ENCODE data around the gene TENM4. TPM values are rescaled to one million over a fixed set of nuclear protein-coding genes. Genes with fewer than 3 reads are reported as not detected.

Gene TENM4
- total and polyA plus RNA-seq, 2 of the 8 experiments (the other 6 are each of a cell fraction or from before 2014, with no cell fraction given) = 3.5 to 7.2 TPM

- no peak overlapping the region for H2BK120ac ChIP-seq (replicated peaks; ENCODE audit: low read depth, low read length)
- H2AK5ac ChIP-seq (ENCODE audit: low read depth, low read length) = no peak overlapping the region
- 64% methylated on average over 3 of the region's 3 CpGs; no CpG with 5 or more reads in 1 of the 2 experiments for WGBS, 2 experiments (ENCODE audit: extremely low coverage in 1 of 2, insufficient coverage in 1 of 2, insufficient read length in 1 of 2, insufficient replicate concordance in 2 of 2, low coverage in 1 of 2, low lambda C conversion rate in 2 of 2, missing lambda C conversion rate in 1 of 2)
- H4K91ac ChIP-seq (replicated peaks; ENCODE audit: insufficient read length, low read length) = no peak overlapping the region
- no peak overlapping the region for H3K4ac ChIP-seq (replicated peaks; ENCODE audit: insufficient read length, low read depth, low read length)
- no peak overlapping the region for H3K56ac ChIP-seq (replicated peaks; ENCODE audit: insufficient read length, low read depth, low read length)
- no peaks in the 10 kb centered on the region for H4K20me1 ChIP-seq (replicated peaks in 1 of 2; ENCODE audit: control insufficient read depth in 1 of 2, insufficient read depth in 2 of 2, low read length in 2 of 2)
- no peak overlapping the region for H4K8ac ChIP-seq (ENCODE audit: extremely low read depth, insufficient read depth, low read length)
- DNase-seq (ENCODE audit: low read depth in 1 of 2, low spot score in 2 of 2) (no peak), FAIRE-seq (no peak)
- H2BK12ac ChIP-seq (ENCODE audit: low read depth, low read length) = no peak overlapping the region
- no peaks in the 10 kb centered on the region for H3K36me3 ChIP-seq (ENCODE audit: control insufficient read depth in 2 of 4, insufficient read depth in 4 of 4, low read length in 3 of 4)
- H3K4me3 ChIP-seq (ENCODE audit: extremely low read depth in 1 of 4, insufficient read depth in 2 of 4, low read depth in 3 of 4, low read length in 4 of 4) = no peak overlapping the region
- no peak overlapping the region for H2BK5ac ChIP-seq (ENCODE audit: low read depth, low read length)
- H3K79me2 ChIP-seq (ENCODE audit: control insufficient read depth in 1 of 2, insufficient read depth in 2 of 2, low read length in 2 of 2) = no peaks in the 10 kb centered on the region
- no peaks in the 10 kb centered on the region for H3K4me1 ChIP-seq (replicated peaks in 1 of 4; ENCODE audit: control insufficient read depth in 3 of 4, insufficient read depth in 4 of 4, low read length in 3 of 4)
- H3K23ac ChIP-seq (ENCODE audit: insufficient read length) = no peak overlapping the region
- ChIA-PET POLR2A (ENCODE audit: partially characterized antibody) (no interaction called here), CTCF (ENCODE audit: partially characterized antibody) (interaction anchor here (0.7 to 8.0 kb wide), 12 partner anchors 12 to 252 kb away, joined by 3 to 72 read pairs (median 5); no protein-coding TSS in a partner anchor)
- H3K14ac ChIP-seq (ENCODE audit: insufficient read length) = no peak overlapping the region
- H3K79me1 ChIP-seq (ENCODE audit: low read depth, low read length) = no peaks in the 10 kb centered on the region
- H4K5ac ChIP-seq (ENCODE audit: insufficient read length, low read depth, low read length) = no peak overlapping the region
- H3K9ac ChIP-seq (replicated peaks in 1 of 4; ENCODE audit: extremely low read depth in 1 of 4, low read depth in 3 of 4, low read length in 3 of 4) = no peak overlapping the region
- H2AFZ ChIP-seq (ENCODE audit: low read length) = no peak overlapping the region
- no peaks in the 10 kb centered on the region for H3K9me3 ChIP-seq (ENCODE audit: insufficient read depth in 2 of 2, low read depth in 1 of 2, low read length in 1 of 2)
- no peak overlapping the region for H3K18ac ChIP-seq (ENCODE audit: extremely low read depth, low read length)
- H3K4me2 ChIP-seq (ENCODE audit: insufficient read depth in 1 of 2, low read depth in 2 of 2, low read length in 2 of 2) = no peak overlapping the region
- H3K27me3 ChIP-seq (replicated peaks in 1 of 4; ENCODE audit: control insufficient read depth in 3 of 4, extremely low read depth in 1 of 4, insufficient read depth in 3 of 4, low read length in 3 of 4) = no peaks in the 10 kb centered on the region
- no peaks in the 10 kb centered on the region for H3K23me2 ChIP-seq (ENCODE audit: low read depth, low read length)
- H2BK15ac ChIP-seq (ENCODE audit: low read length) = no peak overlapping the region
- no peak overlapping the region for H2BK20ac ChIP-seq (ENCODE audit: low read length)
- no peak overlapping the region for H3K27ac ChIP-seq (ENCODE audit: low read depth, low read length)
- TF ChIP-seq ASH2L (IDR thresholded peaks at IDR 0.05; ENCODE audit: low read length) (no peak), SP4 (IDR thresholded peaks at IDR 0.05; ENCODE audit: low read length) (no peak), SRF (IDR thresholded peaks at IDR 0.05; ENCODE audit: low read depth, low read length) (no peak), EGR1 (IDR thresholded peaks at IDR 0.05; ENCODE audit: borderline replicate concordance, low read depth, low read length) (no peak), CEBPB (IDR thresholded peaks at IDR 0.05; ENCODE audit: low read depth, low read length) (no peak), SAP30 (IDR thresholded peaks at IDR 0.05; ENCODE audit: insufficient read depth, insufficient replicate concordance, low read length) (no peak), RXRA (IDR thresholded peaks at IDR 0.05; ENCODE audit: insufficient read depth, low read depth, low read length) (no peak), KDM1A (IDR thresholded peaks at IDR 0.05; ENCODE audit: borderline replicate concordance, low read length) (no peak), GTF2F1 (IDR thresholded peaks at IDR 0.05; ENCODE audit: borderline replicate concordance, low read depth, low read length) (no peak), HDAC6 (IDR thresholded peaks at IDR 0.05; ENCODE audit: low read depth, low read length) (no peak), CBX8 (IDR thresholded peaks at IDR 0.05; ENCODE audit: borderline replicate concordance, low read depth, low read length) (no peak), TCF12 (IDR thresholded peaks at IDR 0.05; ENCODE audit: low read depth, low read length) (no peak)
- TF ChIP-seq, protein P1, sequence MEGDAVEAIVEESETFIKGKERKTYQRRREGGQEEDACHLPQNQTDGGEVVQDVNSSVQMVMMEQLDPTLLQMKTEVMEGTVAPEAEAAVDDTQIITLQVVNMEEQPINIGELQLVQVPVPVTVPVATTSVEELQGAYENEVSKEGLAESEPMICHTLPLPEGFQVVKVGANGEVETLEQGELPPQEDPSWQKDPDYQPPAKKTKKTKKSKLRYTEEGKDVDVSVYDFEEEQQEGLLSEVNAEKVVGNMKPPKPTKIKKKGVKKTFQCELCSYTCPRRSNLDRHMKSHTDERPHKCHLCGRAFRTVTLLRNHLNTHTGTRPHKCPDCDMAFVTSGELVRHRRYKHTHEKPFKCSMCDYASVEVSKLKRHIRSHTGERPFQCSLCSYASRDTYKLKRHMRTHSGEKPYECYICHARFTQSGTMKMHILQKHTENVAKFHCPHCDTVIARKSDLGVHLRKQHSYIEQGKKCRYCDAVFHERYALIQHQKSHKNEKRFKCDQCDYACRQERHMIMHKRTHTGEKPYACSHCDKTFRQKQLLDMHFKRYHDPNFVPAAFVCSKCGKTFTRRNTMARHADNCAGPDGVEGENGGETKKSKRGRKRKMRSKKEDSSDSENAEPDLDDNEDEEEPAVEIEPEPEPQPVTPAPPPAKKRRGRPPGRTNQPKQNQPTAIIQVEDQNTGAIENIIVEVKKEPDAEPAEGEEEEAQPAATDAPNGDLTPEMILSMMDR (IDR thresholded peaks at IDR 0.05; ENCODE audit: control extremely low read depth in 1 of 3, insufficient read depth in 1 of 3, low read depth in 1 of 3, low read length in 3 of 3) = no peak
Observed at GRCh38 chr11:79050786-79051185, 390.0 kb downstream of the TENM4 start.
